Stimulated activated naive CD8-positive, alpha-beta T cell treated with anti-CD3 and anti-CD28 coated beads, Interleukin-15, Interleukin-2, amounts not matched to agents 100 ng/mL and 50 ng/mL, for 24 hours (primary cell): ENCODE results near the gene CHMP4A.

Source experiments
- H3K27ac Mint-ChIP-seq: one replicate; pipeline ENCODE4 v1.8.0; 2021; ENCODE audit warnings: mild to moderate bottlenecking, mixed read lengths
- H3K27me3 Mint-ChIP-seq: one replicate; pipeline ENCODE4 v1.8.0; 2021; ENCODE audit warnings: mixed read lengths
- H3K36me3 Mint-ChIP-seq: one replicate; pipeline ENCODE4 v1.8.0; 2021; ENCODE audit warnings: low read depth, mixed read lengths
- H3K4me1 Mint-ChIP-seq: one replicate; pipeline ENCODE4 v1.8.0; 2021; ENCODE audit warnings: low read depth, mixed read lengths
- H3K4me3 Mint-ChIP-seq: one replicate; pipeline ENCODE4 v1.8.0; 2021; ENCODE audit warnings: mild to moderate bottlenecking, mixed read lengths
- H3K9me3 Mint-ChIP-seq: one replicate; pipeline ENCODE4 v1.8.0; 2021; ENCODE audit warnings: mixed read lengths

CHMP4A gene

GRCh38 chr14:24171422-24172260 lies 41.6 kb downstream of the CHMP4A start, which contains the start of gene REC8:
Gene REC8, plus strand, starts transcription at chr14:24172080. Its CDS starts 473 bp downstream, at chr14:24172553.
- H3K36me3 Mint-ChIP-seq = peaks cover 42% of the 10 kb centered on the region

GRCh38 chr14:24167469-24168114 lies 45.7 kb downstream of the CHMP4A start:
- Mint-ChIP-seq H3K27me3 (no peaks in the 10 kb centered on the region), H3K36me3 (peaks cover 63% of the 10 kb centered on the region), H3K27ac (peak overlapping the region; percentile 82), H3K4me3 (no peak overlapping the region), H3K4me1 (peaks cover 53% of the 10 kb centered on the region), H3K9me3 (no peaks in the 10 kb centered on the region)

More at GRCh38 chr14:24171422-24172260, 41.6 kb downstream of the CHMP4A start, which contains the start of gene REC8:
- Mint-ChIP-seq H3K4me3 (peak within 1 kb of the TSS; percentile 80), H3K4me1 (peaks cover 29% of the 10 kb centered on the region), H3K9me3 (no peaks in the 10 kb centered on the region), H3K27me3 (no peaks in the 10 kb centered on the region), H3K27ac (peak within 1 kb of the TSS; percentile 76)

- H3K4me1 Mint-ChIP-seq = peaks cover 54% of the 10 kb centered on the region
- H3K9me3 Mint-ChIP-seq = no peaks in the 10 kb centered on the region
- no peaks in the 10 kb centered on the region for H3K27me3 Mint-ChIP-seq
- no peak overlapping the region for H3K4me3 Mint-ChIP-seq
- H3K27ac Mint-ChIP-seq = peak overlapping the region; percentile 71
- peaks cover 76% of the 10 kb centered on the region for H3K36me3 Mint-ChIP-seq
Observed at GRCh38 chr14:24165785-24166184, 47.5 kb downstream of the CHMP4A start.

- H3K27ac Mint-ChIP-seq = peak overlapping the region; percentile 78
- H3K27me3 Mint-ChIP-seq = no peaks in the 10 kb centered on the region
- peaks cover 58% of the 10 kb centered on the region for H3K4me1 Mint-ChIP-seq
- H3K36me3 Mint-ChIP-seq = peaks cover 82% of the 10 kb centered on the region
- no peak overlapping the region for H3K4me3 Mint-ChIP-seq
- no peaks in the 10 kb centered on the region for H3K9me3 Mint-ChIP-seq
Observed at GRCh38 chr14:24164518-24164991, 48.7 kb downstream of the CHMP4A start.

GRCh38 chr14:24162093-24162492 lies 51.2 kb downstream of the CHMP4A start:
- H3K9me3 Mint-ChIP-seq = no peaks in the 10 kb centered on the region
- peaks cover 51% of the 10 kb centered on the region for H3K4me1 Mint-ChIP-seq
- H3K27me3 Mint-ChIP-seq = no peaks in the 10 kb centered on the region
- peak overlapping the region; percentile 100 for H3K27ac Mint-ChIP-seq
- H3K4me3 Mint-ChIP-seq = peak overlapping the region; percentile 97
- H3K36me3 Mint-ChIP-seq = peaks cover 83% of the 10 kb centered on the region

- Mint-ChIP-seq H3K36me3 (peaks cover 80% of the 10 kb centered on the region), H3K9me3 (no peaks in the 10 kb centered on the region), H3K4me3 (peak within 1 kb of the TSS; percentile 97), H3K27ac (peak within 1 kb of the TSS; percentile 100), H3K27me3 (no peaks in the 10 kb centered on the region), H3K4me1 (peaks cover 51% of the 10 kb centered on the region)
Observed at GRCh38 chr14:24160850-24161804, 52.2 kb downstream of the CHMP4A start, which contains the start of gene IRF9. Gene IRF9, plus strand, starts transcription at chr14:24161265. Its CDS starts 880 bp downstream, at chr14:24162145.

- Mint-ChIP-seq H3K36me3 (peaks cover 80% of the 10 kb centered on the region), H3K4me3 (no peak overlapping the region), H3K4me1 (peaks cover 47% of the 10 kb centered on the region), H3K27ac (peak overlapping the region; percentile 100), H3K9me3 (no peaks in the 10 kb centered on the region), H3K27me3 (no peaks in the 10 kb centered on the region)
Observed at GRCh38 chr14:24160499-24160849, 52.8 kb downstream of the CHMP4A start.

- H3K27me3 Mint-ChIP-seq = no peaks in the 10 kb centered on the region
- peak overlapping the region; percentile 100 for H3K27ac Mint-ChIP-seq
- H3K4me3 Mint-ChIP-seq = no peak overlapping the region
- H3K36me3 Mint-ChIP-seq = peaks cover 80% of the 10 kb centered on the region
- H3K4me1 Mint-ChIP-seq = peaks cover 45% of the 10 kb centered on the region
- no peaks in the 10 kb centered on the region for H3K9me3 Mint-ChIP-seq
Observed at GRCh38 chr14:24159777-24160498, 53.4 kb downstream of the CHMP4A start.
